Activated T-helper 9 cell treated with anti-CD3 and anti-CD28 coated beads, Interleukin-2, amount 50 U/mL, for 16 hours (primary cell): Measurements from ENCODE around the gene IQCH.
"Not testable (repeated sequence)": the region's sequence is repeated elsewhere in the genome, so short reads cannot be mapped to it uniquely, and the experiment has no call there.

ENCODE experiments used
- DNase-seq: peaks from one replicate; pipeline ENCODE4 v3.0.0-alpha.2; 2020; ENCODE audit warnings: low read depth

The IQCH gene

GRCh38 chr15:67453703-67454102, 199.1 kb downstream of the IQCH start:
- not testable (repeated sequence) for DNase-seq

DNA sequence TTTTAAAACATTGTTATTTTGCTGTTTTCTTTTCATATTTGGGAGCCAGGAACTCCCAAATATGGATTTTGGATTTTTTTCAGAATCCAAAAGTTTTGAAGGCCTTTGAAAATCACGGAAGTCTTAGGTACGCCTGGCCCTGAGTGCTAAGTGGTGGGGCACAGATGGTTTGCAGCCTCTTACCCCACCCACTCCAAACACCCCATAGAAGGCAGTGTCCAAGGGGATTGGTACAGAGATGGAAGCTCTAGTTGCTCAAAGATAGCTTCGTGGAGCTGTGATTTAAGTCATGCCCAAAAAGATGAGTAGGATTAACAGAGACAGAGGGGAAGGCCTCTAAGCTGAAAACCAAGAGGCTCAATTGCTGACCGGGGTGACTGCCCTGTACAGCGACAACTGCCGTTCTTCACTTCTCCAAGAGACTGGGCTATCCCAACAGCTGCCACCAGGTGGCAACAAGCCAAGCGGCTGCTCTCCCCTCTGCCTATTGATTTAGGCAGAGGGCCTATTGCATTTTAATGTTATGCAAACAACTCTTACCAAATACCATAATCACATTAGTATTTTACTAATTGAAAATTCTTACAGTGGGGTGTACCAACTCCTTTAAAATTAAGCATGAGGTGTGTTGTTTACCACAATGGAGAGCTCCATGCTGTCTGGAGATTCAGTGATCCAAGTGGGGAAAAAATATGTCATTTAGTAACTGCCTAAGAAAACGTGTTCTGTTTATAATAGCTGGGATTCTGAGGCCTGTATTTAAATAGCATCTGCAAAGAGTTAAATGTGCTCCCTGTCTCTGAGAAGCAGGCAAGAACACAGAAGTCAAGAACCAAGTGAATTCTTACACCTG, 202.3 kb downstream of the IQCH start:
- peak; percentile 67 for DNase-seq

GRCh38 chr15:67458331-67459029, 203.9 kb downstream of the IQCH start:
- DNase-seq = no peak

DNA sequence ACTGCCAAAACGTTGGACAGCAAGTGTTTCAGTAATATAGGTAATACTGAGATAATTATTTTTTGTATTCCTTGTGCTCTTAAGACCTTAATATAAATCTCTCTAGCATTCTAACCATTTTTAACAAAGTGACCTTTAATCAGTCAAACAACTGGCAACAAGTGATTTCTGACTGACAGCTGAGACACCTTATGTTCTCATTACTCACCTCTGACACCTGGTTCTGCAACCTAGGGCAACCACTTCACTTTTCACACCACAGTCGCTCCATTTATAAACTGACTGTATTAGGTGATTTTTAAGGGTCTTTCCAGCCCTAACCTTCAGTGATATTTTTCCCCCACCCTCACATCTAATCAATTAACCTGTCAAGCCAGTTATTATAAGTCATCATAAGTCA, 205.9 kb downstream of the IQCH start:
- DNase-seq = no peak

GRCh38 chr15:67461735-67462134, 207.1 kb downstream of the IQCH start:
- DNase-seq = no peak

- no peak for DNase-seq
These were observed 208.3 kb downstream of the IQCH start for GRCh38 chr15:67462875-67463274.

- DNase-seq = no peak
These were observed 208.9 kb downstream of the IQCH start for GRCh38 chr15:67463488-67463887.

DNA sequence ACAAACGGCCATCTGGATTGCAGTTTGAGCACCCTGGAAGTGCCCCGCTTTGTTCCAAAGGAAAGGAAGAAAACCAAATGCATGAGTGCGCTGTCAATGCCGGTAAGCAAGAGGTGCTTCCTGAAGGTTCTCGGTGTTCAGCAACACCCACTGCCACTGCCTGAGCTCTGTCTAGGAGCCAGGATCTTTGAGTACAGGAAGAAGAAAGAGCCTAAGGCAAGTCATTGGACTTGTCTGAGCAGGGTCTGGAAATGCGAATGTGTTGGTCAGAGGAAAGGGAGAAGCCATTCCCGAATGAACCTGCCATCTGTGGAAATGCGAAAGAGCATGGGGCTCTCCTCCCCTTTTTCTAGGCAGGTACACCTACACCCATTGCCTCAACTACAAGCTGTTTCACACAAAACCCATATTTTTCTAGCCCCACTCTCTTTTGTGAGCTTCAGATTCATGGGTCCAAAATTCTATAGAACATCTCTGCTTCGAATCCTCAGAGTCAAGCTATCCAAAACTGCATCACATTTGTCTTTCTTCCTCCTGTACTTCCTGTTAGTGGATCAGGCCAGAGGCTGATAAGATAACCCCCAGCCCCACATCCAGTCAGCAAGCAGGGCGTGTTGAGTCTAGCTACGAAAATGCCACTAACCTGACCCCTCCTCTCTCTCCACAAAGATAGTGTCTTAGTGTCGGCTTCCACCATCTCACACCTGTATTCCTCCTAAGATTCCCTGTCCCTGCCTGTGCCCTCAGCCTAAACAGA, 210.8 kb downstream of the IQCH start:
- no peak for DNase-seq

DNA sequence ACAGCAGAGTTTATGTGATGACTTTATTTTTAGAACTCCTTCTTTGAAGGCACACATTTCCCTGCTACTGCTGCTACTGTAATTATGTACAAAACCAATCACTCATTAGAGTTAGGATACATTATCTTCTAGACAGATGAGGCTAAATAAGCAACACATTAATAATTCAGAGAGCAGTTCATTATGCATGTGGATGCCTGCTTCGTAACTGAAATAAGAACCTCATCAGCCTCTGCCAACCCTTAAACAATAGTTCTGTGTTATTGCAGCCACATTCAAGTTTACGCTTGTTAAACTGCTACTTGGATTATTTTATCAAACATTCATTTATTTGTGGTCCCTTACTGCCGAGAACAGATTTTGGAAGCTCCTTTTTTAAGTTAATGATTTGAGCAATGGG, 213.8 kb downstream of the IQCH start:
- no peak for DNase-seq

DNA sequence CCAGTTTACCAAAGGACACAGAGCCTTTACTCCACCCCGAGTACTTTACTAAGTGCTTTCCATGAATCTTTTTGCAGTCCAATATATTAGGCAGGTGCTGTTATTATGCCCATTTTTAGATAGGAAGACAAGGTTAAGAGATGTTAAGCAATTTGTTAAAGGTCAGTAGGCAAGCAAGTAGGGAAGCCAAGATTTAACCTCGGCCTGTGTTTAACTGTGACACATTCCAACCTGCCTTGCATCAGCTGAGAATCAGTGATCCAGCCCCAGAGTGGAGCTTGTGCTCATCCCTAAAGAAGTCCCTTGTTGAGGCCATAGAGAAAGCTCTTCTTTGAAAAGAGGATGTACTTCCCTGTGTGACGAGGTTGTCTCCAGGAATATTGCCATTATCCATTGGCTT, 215.1 kb downstream of the IQCH start:
- no peak for DNase-seq

- no peak for DNase-seq
These were observed 218.4 kb downstream of the IQCH start for GRCh38 chr15:67472957-67473356.

DNA sequence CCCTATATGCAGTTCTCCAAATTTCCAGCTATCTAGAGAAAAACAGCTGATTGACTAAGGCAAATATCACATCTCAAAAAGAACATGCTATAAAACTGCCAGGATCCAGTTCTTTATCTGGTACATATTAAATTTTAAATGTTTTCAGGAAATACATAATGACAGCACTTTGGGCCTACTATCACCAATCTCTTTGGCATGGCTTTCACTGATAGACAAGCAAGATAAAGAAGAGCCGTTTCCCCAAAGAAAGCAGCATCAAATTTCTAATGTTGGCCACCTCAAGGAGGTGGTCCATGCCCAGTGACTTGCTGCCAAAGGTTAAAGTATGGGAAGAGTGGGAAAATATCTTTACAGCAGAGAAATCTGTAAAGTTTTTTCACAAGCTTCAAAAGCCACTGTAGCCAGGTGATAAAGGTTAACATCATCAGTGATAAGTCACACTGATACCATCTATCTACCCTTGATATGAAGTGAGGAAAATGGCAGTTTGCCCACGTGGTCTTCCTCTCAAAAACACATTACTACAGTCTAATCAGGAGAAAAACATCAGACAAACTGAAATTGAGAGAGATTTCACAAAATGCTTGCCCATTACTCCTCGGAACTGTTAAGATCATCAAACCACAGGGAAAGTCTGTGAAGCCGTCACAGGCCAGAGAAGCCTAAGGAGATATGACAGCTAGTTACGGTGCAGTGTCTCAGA, 220.0 kb downstream of the IQCH start:
- no peak for DNase-seq

DNA sequence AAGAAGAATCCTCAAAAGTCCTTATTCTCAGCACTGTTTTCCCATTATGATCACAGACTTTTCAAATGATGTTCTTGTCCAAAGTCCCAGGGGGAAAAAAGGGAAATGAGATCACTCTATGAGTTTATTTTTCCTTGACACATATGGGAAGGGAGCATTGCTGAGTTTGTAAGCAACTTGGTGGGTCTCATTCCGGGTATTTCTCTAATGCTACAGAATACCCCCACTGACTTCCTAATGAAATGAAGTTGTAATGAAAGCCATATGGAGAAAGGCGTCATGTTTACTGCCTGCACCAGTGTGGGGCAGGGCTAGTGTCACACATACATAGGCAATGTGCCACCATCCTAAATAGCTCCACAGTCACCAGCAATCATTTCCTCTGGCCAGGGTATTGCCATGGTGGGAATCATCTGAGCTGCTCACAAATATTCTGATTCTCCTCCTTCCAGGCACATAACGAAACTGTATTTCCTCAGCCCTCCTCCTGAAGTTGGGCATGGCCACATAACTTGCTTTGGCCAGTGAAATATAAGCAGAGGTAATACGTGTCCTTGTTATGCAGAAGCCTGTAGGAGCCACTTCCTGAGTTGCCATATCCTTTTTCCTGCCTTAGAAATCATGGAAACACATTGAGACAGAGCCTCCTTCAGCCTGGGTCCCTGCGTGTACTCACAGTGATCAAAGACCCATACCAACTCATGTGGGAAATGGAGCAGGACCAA, 225.4 kb downstream of the IQCH start:
- no peak for DNase-seq

DNA sequence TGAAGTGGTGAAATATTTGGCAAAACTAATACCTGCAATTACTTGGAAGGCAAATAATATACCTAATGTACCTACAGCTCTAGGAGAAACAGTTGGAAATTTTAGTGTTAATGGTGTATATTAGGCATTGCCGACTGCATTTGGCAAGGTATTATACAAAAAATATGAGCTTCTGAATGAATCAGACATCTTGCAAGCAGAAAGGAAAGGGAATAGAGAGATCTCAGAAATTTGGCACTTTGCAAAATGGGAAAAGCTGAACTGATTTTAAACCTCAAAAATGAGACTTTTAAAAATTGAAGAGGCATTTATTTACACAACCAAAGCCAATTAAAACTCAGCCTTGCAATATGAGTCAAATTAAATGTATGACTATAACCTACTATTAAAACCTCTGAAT, 226.2 kb downstream of the IQCH start:
- DNase-seq = no peak

GRCh38 chr15:67481680-67482079, 227.1 kb downstream of the IQCH start:
- no peak for DNase-seq

- no peak for DNase-seq
These were observed 241.0 kb downstream of the IQCH start for GRCh38 chr15:67495585-67495984.

GRCh38 chr15:67501177-67501835, 246.7 kb downstream of the IQCH start:
- DNase-seq = no peak

- DNase-seq = no peak
These were observed 247.4 kb downstream of the IQCH start for GRCh38 chr15:67501836-67502461.

- DNase-seq = no peak
These were observed 249.5 kb downstream of the IQCH start for GRCh38 chr15:67504056-67504455.

DNA sequence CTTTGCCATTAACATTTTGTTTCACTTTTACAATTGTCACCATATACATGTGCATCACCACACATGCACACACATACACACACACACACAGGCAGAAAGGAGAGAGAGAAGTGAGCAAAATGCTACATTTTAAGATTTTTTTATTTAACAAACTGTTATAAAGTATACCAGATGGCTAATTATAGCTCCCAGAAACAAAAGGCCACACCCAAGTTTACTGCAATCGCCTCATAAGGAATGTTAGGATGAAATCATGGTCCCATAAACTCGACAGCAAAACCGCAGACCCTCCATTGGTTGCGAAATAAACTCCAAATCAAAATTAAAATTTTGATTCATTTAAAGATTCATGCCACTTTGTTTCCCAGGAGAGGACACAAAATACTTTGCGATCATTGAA, 250.2 kb downstream of the IQCH start:
- no peak for DNase-seq
